Measurements from ENCODE around the gene COL4A2. TPM values are rescaled to one million over a fixed set of nuclear protein-coding genes. Genes with fewer than 3 reads are reported as not detected.

COL4A2 gene
- polyA plus RNA-seq, 1 experiment, result 886 TPM

DNA sequence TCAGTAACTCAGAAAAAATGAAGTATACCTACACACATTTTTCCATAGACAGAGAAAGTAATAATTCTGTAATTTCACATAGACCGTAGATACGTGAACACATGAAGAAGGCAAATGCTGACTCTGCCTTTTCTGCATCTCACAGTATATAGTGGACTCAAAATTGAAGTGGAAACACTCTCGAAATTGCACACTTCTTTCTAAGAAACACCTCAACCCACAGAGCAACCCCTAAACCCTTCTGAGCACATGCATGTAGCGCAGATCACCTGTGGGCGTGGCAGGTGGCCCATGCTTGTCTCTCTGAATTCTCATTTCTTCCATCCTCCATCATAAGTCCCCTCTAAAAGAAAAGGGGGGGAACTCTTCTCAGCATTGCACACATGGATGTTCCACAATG, 34.9 kb upstream of the COL4A2 start:
- TF ChIP-seq, protein P1, sequence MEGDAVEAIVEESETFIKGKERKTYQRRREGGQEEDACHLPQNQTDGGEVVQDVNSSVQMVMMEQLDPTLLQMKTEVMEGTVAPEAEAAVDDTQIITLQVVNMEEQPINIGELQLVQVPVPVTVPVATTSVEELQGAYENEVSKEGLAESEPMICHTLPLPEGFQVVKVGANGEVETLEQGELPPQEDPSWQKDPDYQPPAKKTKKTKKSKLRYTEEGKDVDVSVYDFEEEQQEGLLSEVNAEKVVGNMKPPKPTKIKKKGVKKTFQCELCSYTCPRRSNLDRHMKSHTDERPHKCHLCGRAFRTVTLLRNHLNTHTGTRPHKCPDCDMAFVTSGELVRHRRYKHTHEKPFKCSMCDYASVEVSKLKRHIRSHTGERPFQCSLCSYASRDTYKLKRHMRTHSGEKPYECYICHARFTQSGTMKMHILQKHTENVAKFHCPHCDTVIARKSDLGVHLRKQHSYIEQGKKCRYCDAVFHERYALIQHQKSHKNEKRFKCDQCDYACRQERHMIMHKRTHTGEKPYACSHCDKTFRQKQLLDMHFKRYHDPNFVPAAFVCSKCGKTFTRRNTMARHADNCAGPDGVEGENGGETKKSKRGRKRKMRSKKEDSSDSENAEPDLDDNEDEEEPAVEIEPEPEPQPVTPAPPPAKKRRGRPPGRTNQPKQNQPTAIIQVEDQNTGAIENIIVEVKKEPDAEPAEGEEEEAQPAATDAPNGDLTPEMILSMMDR (IDR thresholded peaks at IDR 0.05; ENCODE audit: insufficient read depth, low read depth, low read length), result no peak
- H3K4me3 ChIP-seq (ENCODE audit: low read depth, low read length), result no peak overlapping the region
- DNase-seq (ENCODE audit: low read depth), result no peak
- no peaks in the 10 kb centered on the region for H3K27me3 ChIP-seq (ENCODE audit: control insufficient read depth, insufficient read depth, low read length)
- POLR2A ChIA-PET, result no interaction called here
- CTCF ChIA-PET, result interaction anchor here (1.3 kb wide), 1 partner anchor 10 kb away, joined by 3 read pairs; no protein-coding TSS in a partner anchor
- no peaks in the 10 kb centered on the region; the same call in 1 of the 2 replicates for H3K36me3 ChIP-seq (ENCODE audit: control insufficient read depth, insufficient read depth, low read length)

DNA sequence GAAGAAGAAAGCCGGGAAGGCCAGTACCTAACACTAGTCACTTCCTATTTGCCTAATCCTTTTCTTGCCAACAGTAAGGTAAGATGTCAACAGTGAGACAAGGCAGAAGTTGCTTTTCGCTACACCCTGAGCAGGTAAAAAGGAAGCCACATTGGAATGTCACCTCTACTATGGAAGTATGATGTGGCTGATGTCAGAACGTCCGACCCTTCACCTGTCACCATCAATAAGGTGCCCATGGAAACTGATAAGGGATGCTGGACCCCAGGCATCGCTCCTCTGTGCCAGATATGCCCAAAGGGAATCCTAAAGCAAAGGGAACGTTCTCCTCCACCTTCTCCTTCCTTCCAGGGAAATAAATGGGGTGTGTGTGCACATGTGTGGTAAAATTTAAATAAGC, 34.4 kb upstream of the COL4A2 start:
- Histone ChIP-seq H3K27me3 (ENCODE audit: control insufficient read depth, insufficient read depth, low read length) (no peaks in the 10 kb centered on the region), H3K4me3 (ENCODE audit: low read depth, low read length) (no peak overlapping the region), H3K36me3 (ENCODE audit: control insufficient read depth, insufficient read depth, low read length) (no peaks in the 10 kb centered on the region; the same call in 1 of the 2 replicates)
- no peak for DNase-seq (ENCODE audit: low read depth)
- TF ChIP-seq, protein P1 (IDR thresholded peaks at IDR 0.05; ENCODE audit: insufficient read depth, low read depth, low read length), result no peak
- ChIA-PET CTCF (no interaction called here), POLR2A (no interaction called here)

DNA sequence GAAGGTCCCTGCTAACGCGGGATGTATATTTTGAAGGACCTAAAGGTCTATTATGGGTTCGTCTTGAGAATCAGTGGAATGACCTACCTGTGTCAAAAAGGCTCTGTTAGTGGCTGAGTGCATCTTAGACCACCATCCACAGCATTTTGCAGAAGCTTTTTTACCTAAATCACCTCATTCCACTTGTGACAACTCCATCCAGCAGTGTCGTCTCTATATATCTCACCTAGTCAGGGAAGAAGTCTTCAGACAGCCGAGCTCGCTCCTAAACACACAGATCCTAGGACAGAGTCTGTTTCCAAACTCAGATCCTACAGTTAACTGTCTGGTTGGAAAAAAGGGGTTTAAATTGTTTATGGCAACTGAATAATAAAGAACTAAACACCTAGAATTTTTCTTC, 33.8 kb upstream of the COL4A2 start:
- no peak for DNase-seq (ENCODE audit: low read depth)

GRCh38 chr13:110274687-110275086, 32.4 kb upstream of the COL4A2 start:
- no peak for DNase-seq (ENCODE audit: low read depth)
- POLR2A ChIA-PET, result no interaction called here
- H3K36me3 ChIP-seq (ENCODE audit: control insufficient read depth, insufficient read depth, low read length), result no peaks in the 10 kb centered on the region; the same call in 1 of the 2 replicates
- no peak overlapping the region for H3K4me3 ChIP-seq (ENCODE audit: low read depth, low read length)
- CTCF ChIA-PET, result interaction anchor here (0.6 to 1.3 kb wide), 3 partner anchors 10 to 50 kb away, joined by 3 read pairs; no protein-coding TSS in a partner anchor
- TF ChIP-seq, protein P1 (IDR thresholded peaks at IDR 0.05; ENCODE audit: insufficient read depth, low read depth, low read length), result peak; percentile 27; the same call in 1 of the 2 replicates
- H3K27me3 ChIP-seq (ENCODE audit: control insufficient read depth, insufficient read depth, low read length), result no peaks in the 10 kb centered on the region

More for the DNA sequence above, 33.8 kb upstream of the COL4A2 start:
- ChIA-PET CTCF (no interaction called here), POLR2A (no interaction called here)
- Histone ChIP-seq H3K36me3 (ENCODE audit: control insufficient read depth, insufficient read depth, low read length) (no peaks in the 10 kb centered on the region; the same call in 1 of the 2 replicates), H3K27me3 (ENCODE audit: control insufficient read depth, insufficient read depth, low read length) (no peaks in the 10 kb centered on the region), H3K4me3 (ENCODE audit: low read depth, low read length) (no peak overlapping the region)
- TF ChIP-seq, protein P1 (IDR thresholded peaks at IDR 0.05; ENCODE audit: insufficient read depth, low read depth, low read length), result no peak

DNA sequence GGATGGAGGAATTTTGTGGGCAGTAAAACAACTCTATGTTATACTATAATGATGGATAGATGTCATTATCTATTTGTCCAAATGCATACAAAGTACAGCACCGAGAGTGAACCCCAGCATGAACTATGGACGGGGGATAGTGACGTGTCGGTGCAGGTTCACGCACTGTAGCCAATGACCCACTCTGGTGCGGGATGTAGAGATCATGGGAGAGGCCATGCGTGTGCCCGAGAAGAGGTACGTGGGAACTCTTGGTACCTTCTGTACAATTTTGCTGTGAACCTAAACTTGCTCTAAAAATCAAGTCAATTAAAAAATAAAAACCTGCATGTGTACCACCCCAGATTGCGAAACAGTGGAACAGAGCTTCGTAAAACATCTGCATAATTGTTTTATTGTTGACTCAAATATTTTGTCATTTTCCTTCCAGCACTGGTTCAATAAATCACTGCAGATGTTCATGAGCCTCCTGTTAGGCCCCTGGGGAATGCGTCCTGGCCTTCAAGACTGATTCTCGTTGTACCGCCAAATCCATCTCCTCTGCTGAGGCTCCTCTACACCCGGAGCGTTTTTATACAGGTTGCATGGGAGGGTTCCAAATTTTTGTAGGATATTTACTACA, 31.0 kb upstream of the COL4A2 start:
- DNase-seq (ENCODE audit: low read depth), result no peak
- Histone ChIP-seq H3K4me3 (ENCODE audit: low read depth, low read length) (no peak overlapping the region), H3K36me3 (ENCODE audit: control insufficient read depth, insufficient read depth, low read length) (no peaks in the 10 kb centered on the region; the same call in 1 of the 2 replicates), H3K27me3 (ENCODE audit: control insufficient read depth, insufficient read depth, low read length) (no peaks in the 10 kb centered on the region)
- ChIA-PET CTCF (no interaction called here), POLR2A (no interaction called here)
- TF ChIP-seq, protein P1 (IDR thresholded peaks at IDR 0.05; ENCODE audit: insufficient read depth, low read depth, low read length), result no peak
